ENCODE measurements around the gene TMEM209.

GRCh38 chr7:130224210-130224609 lies 19.0 kb upstream of the TMEM209 start:
- TF ChIP-seq MAX (IDR thresholded peaks at IDR 0.05) (no peak), REST (IDR thresholded peaks at IDR 0.05) (no peak)

Data from A549 (cell line).